ENCODE measurements around the gene NUDT14.

GRCh38 chr14:105159344-105159743 is 21.8 kb downstream of the NUDT14 start:
- TF ChIP-seq CTCF (IDR thresholded peaks at IDR 0.05): no peak
- TF ChIP-seq POLR2AphosphoS5 (IDR thresholded peaks at IDR 0.05): no peak
